MCF 10A (cell line): ENCODE measurements around the gene CALR. TPM values are rescaled to one million over a fixed set of nuclear protein-coding genes. Genes with fewer than 3 reads are reported as not detected.

Experiments
- BruUV-seq: library from RNA; stranded (reverse); fragments of 400-500 nt; replicated peaks from 2 replicates; lab custom pipeline; 2021; lab: Mats Ljungman, UMichigan
- CTCF ChIA-PET: fragments of 300-600 bp; sonication (Branson Sonifier 250); formaldehyde crosslinking; extraction: SDS; loops from one replicate; lab custom pipeline; 2021; ENCODE audit warnings: antibody characterized with exemption, inconsistent platforms; lab: Yijun Ruan, JAX
- POLR2A ChIA-PET: fragments of 300-600, 350-650 bp; sonication (Branson Sonifier 250); formaldehyde crosslinking; extraction: SDS; loops from one replicate; lab custom pipeline; 2020; ENCODE audit warnings: antibody characterized with exemption, inconsistent platforms; lab: Yijun Ruan, JAX
- DNase-seq: peaks from one replicate; pipeline ENCODE4 v3.0.0-alpha.2; 2018; ENCODE audit not compliant: unreplicated experiment
- H3K27ac Mint-ChIP-seq: one replicate; pipeline ENCODE4 v1.8.0; 2022; ENCODE audit warnings: mild to moderate bottlenecking, low read depth, mixed read lengths; ENCODE audit not compliant: unreplicated experiment
- H3K27me3 Mint-ChIP-seq: one replicate; pipeline ENCODE4 v1.8.0; 2022; ENCODE audit warnings: mixed read lengths; ENCODE audit not compliant: insufficient read depth, unreplicated experiment
- H3K36me3 Mint-ChIP-seq: one replicate; pipeline ENCODE4 v1.8.0; 2022; ENCODE audit warnings: mild to moderate bottlenecking, moderate library complexity, mixed read lengths; ENCODE audit not compliant: insufficient read depth, unreplicated experiment
- H3K4me1 Mint-ChIP-seq: one replicate; pipeline ENCODE4 v1.8.0; 2022; ENCODE audit warnings: mixed read lengths; ENCODE audit not compliant: insufficient read depth, unreplicated experiment
- H3K4me3 Mint-ChIP-seq: one replicate; pipeline ENCODE4 v1.8.0; 2022; ENCODE audit warnings: mild to moderate bottlenecking, moderate library complexity, mixed read lengths; ENCODE audit not compliant: unreplicated experiment
- H3K9me3 Mint-ChIP-seq: one replicate; pipeline ENCODE4 v1.8.0; 2022; ENCODE audit warnings: mixed read lengths; ENCODE audit not compliant: unreplicated experiment
- intact Hi-C: fragments of 100-400 bp; cut with micrococcal nuclease; formaldehyde crosslinking; loops from 2 replicates; pipeline ENCODE4 v1.14.1; 2022
- total RNA-seq: library from RNA; stranded (reverse); gene quantifications from 2 replicates; pipeline ENCODE4 v1.2.3, GENCODE V29; 2022
- TF ChIP-seq, protein P1 (sequence below): fragments of 200-600 bp; IDR thresholded peaks from one replicate; pipeline ENCODE4 v1.8.0; 2022; ENCODE audit warnings: antibody characterized with exemption, mild to moderate bottlenecking; ENCODE audit not compliant: unreplicated experiment

The CALR gene
- total RNA-seq, 1 experiment from 2014 or later: 792 TPM

DNA sequence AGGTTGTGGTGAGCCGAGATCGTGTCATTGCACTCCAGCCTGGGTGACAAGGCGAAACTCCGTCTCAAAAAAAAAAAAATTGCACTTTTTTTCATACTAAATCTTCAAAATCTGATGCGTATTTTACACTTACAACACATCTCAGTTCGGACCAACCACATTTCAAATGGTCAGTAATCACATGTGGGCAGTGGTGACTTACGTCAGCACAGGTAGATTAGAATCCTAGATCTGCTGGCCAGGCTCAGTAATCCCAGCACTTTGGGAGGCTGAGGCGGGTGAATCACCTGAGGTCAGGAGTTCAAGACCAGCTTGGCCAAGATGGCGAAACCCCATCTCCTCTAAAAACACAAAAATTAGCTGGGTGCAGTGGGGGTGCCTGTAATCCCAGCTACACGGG is 3.3 kb upstream of the CALR start:
- Mint-ChIP-seq H3K27me3 (no peaks in the 10 kb centered on the region), H3K4me1 (peaks cover 19% of the 10 kb centered on the region), H3K36me3 (peaks cover 46% of the 10 kb centered on the region), H3K27ac (no peak overlapping the region), H3K9me3 (no peaks in the 10 kb centered on the region), H3K4me3 (no peak overlapping the region)
- intact Hi-C loops: no loop called here
- BruUV-seq: no TSS peak
- no peak for DNase-seq
- ChIA-PET POLR2A (interaction anchor here (0.6 to 3.1 kb wide), 2 partner anchors 19 to 44 kb away, joined by 3 to 20 read pairs; partner anchors contain the start of gene GCDH), CTCF (interaction anchor here (0.6 to 0.7 kb wide), 2 partner anchors 217 to 1150 kb away, joined by 3 read pairs; no protein-coding TSS in a partner anchor)
- TF ChIP-seq, protein P1, sequence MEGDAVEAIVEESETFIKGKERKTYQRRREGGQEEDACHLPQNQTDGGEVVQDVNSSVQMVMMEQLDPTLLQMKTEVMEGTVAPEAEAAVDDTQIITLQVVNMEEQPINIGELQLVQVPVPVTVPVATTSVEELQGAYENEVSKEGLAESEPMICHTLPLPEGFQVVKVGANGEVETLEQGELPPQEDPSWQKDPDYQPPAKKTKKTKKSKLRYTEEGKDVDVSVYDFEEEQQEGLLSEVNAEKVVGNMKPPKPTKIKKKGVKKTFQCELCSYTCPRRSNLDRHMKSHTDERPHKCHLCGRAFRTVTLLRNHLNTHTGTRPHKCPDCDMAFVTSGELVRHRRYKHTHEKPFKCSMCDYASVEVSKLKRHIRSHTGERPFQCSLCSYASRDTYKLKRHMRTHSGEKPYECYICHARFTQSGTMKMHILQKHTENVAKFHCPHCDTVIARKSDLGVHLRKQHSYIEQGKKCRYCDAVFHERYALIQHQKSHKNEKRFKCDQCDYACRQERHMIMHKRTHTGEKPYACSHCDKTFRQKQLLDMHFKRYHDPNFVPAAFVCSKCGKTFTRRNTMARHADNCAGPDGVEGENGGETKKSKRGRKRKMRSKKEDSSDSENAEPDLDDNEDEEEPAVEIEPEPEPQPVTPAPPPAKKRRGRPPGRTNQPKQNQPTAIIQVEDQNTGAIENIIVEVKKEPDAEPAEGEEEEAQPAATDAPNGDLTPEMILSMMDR: no peak

GRCh38 chr19:12936582-12936981 is 1.8 kb upstream of the CALR start:
- Mint-ChIP-seq H3K27me3 (no peaks in the 10 kb centered on the region), H3K27ac (no peak overlapping the region), H3K9me3 (no peaks in the 10 kb centered on the region), H3K4me1 (peaks cover 26% of the 10 kb centered on the region), H3K4me3 (no peak overlapping the region), H3K36me3 (peaks cover 50% of the 10 kb centered on the region)
- DNase-seq: no peak
- intact Hi-C loops: no loop called here
- POLR2A ChIA-PET: interaction anchor here (1.5 kb wide), 1 partner anchor 18 kb away, joined by 5 read pairs; no protein-coding TSS in a partner anchor
- TF ChIP-seq, protein P1: no peak
- no TSS peak for BruUV-seq
- CTCF ChIA-PET: no interaction called here

DNA sequence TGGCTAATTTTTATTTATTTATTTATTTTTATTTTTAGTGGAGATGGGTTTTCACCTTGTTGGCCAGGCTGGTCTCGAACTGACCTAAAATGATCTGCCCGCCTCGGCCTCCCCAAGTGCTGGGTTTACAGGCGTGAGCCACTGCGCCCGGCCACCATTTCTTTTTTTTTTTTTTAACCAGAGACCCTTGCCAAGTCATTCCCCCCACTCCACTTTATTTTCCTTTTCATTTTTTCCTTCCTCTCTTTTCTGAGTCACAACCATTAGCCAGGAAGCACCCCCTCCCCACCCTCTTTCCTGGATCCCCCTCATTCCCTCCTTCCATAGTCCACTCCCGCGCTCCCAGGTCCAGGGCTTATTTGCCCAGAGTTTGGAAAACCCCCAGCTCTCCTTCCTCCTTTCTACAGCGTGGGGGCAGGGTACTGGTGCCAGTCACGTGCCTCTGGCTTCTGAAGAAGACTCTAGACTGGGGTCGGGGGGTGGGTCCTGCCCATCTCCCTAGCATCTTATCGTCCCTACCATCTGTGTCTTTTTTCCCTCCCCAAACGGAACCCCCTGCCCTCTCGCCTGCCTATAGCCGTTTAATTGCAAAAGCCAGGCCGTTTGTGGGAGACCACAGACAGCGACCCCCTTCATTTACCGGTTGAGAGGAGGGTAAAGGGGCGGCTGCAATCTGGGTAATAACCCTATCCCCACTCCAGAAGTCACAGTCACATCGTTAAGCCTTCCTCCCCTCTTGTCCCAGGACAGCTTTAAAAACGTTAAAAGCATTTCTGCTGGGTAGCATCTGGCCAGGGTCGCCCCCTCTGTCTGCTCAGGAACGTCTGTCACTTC is 1.1 kb upstream of the CALR start:
- Mint-ChIP-seq H3K36me3 (peaks cover 53% of the 10 kb centered on the region), H3K4me3 (peak overlapping the region; percentile 96), H3K27me3 (no peaks in the 10 kb centered on the region), H3K4me1 (peaks cover 24% of the 10 kb centered on the region), H3K9me3 (no peaks in the 10 kb centered on the region), H3K27ac (peak overlapping the region; percentile 96)
- no peak for DNase-seq
- ChIA-PET CTCF (interaction anchor here (0.6 kb wide), 1 partner anchor 146 kb away, joined by 3 read pairs; no protein-coding TSS in a partner anchor), POLR2A (interaction anchor here (0.6 to 1.5 kb wide), 9 partner anchors 9 to 1126 kb away, joined by 3 to 16 read pairs (median 3); partner anchors contain the start of genes DNASE2, RAD23A, TNPO2 and ZNF490)
- BruUV-seq: no TSS peak
- intact Hi-C loops: no loop called here
- TF ChIP-seq, protein P1: no peak
